Testis (tissue), 3 donors: Measurements from ENCODE around the gene CEP250. TPM values are rescaled to one million over a fixed set of nuclear protein-coding genes. Genes with fewer than 3 reads are reported as not detected.

Source experiments
- DNase-seq: peaks from one replicate; pipeline ENCODE4 v3.0.0-alpha.2; 2019
- H3K27ac ChIP-seq, 2 donors: fragments of 200-600 bp; sonication (generic); one replicate each; pipeline ENCODE4 v1.5.1; 2019
- H3K27me3 ChIP-seq: fragments of 200-600 bp; sonication (generic); one replicate; pipeline ENCODE4 v1.5.1; 2019
- H3K36me3 ChIP-seq: fragments of 200-600 bp; sonication (generic); one replicate; pipeline ENCODE4 v1.5.1; 2017; ENCODE audit warnings: low read depth; ENCODE audit errors: missing control alignments
- H3K4me1 ChIP-seq: fragments of 200-600 bp; sonication (generic); one replicate; pipeline ENCODE4 v1.5.1; 2019
- H3K4me3 ChIP-seq, 2 donors: fragments of 200-600 bp; sonication (generic); one replicate each; pipeline ENCODE4 v1.5.1; 2017 to 2019
- H3K9me3 ChIP-seq: fragments of 200-600 bp; sonication (generic); one replicate; pipeline ENCODE4 v1.5.1; 2017
- CTCF ChIP-seq, 3 experiments: fragments of 450-650 bp in 2 of 3; fragments of 200-600 bp in 1 of 3; sonication (generic) in 1 of 3; IDR thresholded peaks; one replicate each; pipeline ENCODE4 v1.5.1; 2016 to 2019; ENCODE audit warnings: antibody characterized with exemption in 3 of 3, mild to moderate bottlenecking in 2 of 3, moderate library complexity in 1 of 3
- POLR2A ChIP-seq: fragments of 450-650 bp; IDR thresholded peaks from one replicate; pipeline ENCODE4 v1.6.1; 2017; ENCODE audit warnings: antibody characterized with exemption, mild to moderate bottlenecking, moderate library complexity
- WGBS, 2 donors: methylation state at CpG; one replicate each; pipeline ENCODE4 v1.1.5; 2018; 5-methylcytosine and 5-hydroxymethylcytosine counted together
- intact Hi-C: fragments of 100-400 bp; cut with DNase I; formaldehyde crosslinking; loops from one replicate; pipeline ENCODE4 v1.15.1; 2023; ENCODE audit warnings: low total_unique reads
- polyA plus RNA-seq: library from polyadenylated mRNA; stranded (reverse); fragments of 350-450 nt; fragmentation: Illumina TruSeq; extraction: RNeasy Lipid Tissue Mini Kit (QIAGEN cat#74804); gene quantifications from one replicate; pipeline ENCODE4 v1.2.3, GENCODE V29; 2014; ENCODE audit warnings: low read depth, low replicate concordance; ENCODE audit not compliant: insufficient read depth
- total RNA-seq, 2 donors: library from RNA; depleted of rRNA; stranded (reverse); fragments of >200 nt; gene quantifications; one replicate each; pipeline ENCODE4 v1.2.3, GENCODE V29; 2016

Gene CEP250
- total and polyA plus RNA-seq, 3 donors from 2014 or later = 41.2 to 68.6 (median 54.5) TPM

DNA sequence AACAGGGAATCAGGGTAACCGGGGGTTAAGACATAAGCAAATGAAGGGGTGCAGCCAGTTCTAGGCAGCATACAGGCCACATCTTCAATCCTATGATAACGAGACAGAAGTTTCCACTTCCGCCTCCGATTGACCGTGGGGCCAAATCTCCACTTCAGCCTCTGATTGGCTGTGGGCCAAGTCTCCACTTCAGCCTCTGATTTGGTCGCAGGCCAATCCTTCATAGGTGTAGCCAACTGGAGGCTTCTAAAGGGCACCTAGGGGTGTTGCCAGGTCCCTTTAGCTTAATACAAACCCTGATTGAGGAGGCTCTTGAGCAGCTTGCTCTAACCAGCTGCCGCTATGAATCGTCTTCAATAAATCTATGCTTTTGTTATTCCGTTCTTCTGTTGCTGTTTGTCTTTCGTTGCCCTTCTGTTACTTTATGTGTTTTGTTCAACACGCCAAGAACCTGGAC, 84.4 kb downstream of the CEP250 start:
- intact Hi-C loops = no loop called here
- WGBS, 2 donors = 40 to 43% methylated on average over 10 to 11 of the region's 11 CpGs
- Histone ChIP-seq H3K4me1 (peaks cover 12% of the 10 kb centered on the region), H3K27ac (no peak overlapping the region), H3K36me3 (no peaks in the 10 kb centered on the region), H3K27me3 (no peaks in the 10 kb centered on the region), H3K9me3 (no peaks in the 10 kb centered on the region), H3K4me3 (no peak overlapping the region)
- TF ChIP-seq CTCF (IDR thresholded peaks at IDR 0.05) = no peak
- no peak for TF ChIP-seq POLR2A
- peak; percentile 75 for DNase-seq

GRCh38 chr20:35541118-35541782, 85.9 kb downstream of the CEP250 start:
- no peaks in the 10 kb centered on the region for H3K27me3 ChIP-seq
- no peaks in the 10 kb centered on the region for H3K36me3 ChIP-seq
- no peak for TF ChIP-seq POLR2A
- no peak for TF ChIP-seq CTCF (IDR thresholded peaks at IDR 0.05)
- H3K9me3 ChIP-seq = no peaks in the 10 kb centered on the region
- peaks cover 12% of the 10 kb centered on the region for H3K4me1 ChIP-seq
- no peak for DNase-seq
- intact Hi-C loops = no loop called here
- WGBS, 2 donors = 22 to 26% methylated on average over 12 to 13 of the region's 13 CpGs
- peak overlapping the region; percentile 75 to 80 for H3K4me3 ChIP-seq
- H3K27ac ChIP-seq = no peak overlapping the region

GRCh38 chr20:35541783-35542662, 86.6 kb downstream of the CEP250 start, which contains the start of gene ERGIC3:
Gene ERGIC3, plus strand, starts transcription at chr20:35542078. Its CDS starts 20 bp downstream, at chr20:35542098.
- Histone ChIP-seq H3K9me3 (no peaks in the 10 kb centered on the region), H3K36me3 (no peaks in the 10 kb centered on the region), H3K27ac (peak within 1 kb of the TSS; percentile 35 to 65), H3K4me3 (peak within 1 kb of the TSS; percentile 75 to 80), H3K4me1 (peaks cover 12% of the 10 kb centered on the region), H3K27me3 (no peaks in the 10 kb centered on the region)
- TF ChIP-seq POLR2A (no peak), CTCF (IDR thresholded peaks at IDR 0.05) (no peak)
- intact Hi-C loops = no loop called here
- WGBS, 2 donors = 3 to 4% methylated on average over 21 to 55 of the region's 57 CpGs
- DNase-seq = peak; percentile 98

- H3K4me3 ChIP-seq = no peak overlapping the region
- intact Hi-C loops = no loop called here
- H3K36me3 ChIP-seq = no peaks in the 10 kb centered on the region
These were observed 87.6 kb downstream of the CEP250 start for GRCh38 chr20:35542990-35543389.

More at GRCh38 chr20:35542990-35543389, 87.6 kb downstream of the CEP250 start:
- TF ChIP-seq POLR2A = no peak
- TF ChIP-seq CTCF (IDR thresholded peaks at IDR 0.05) = no peak
- Histone ChIP-seq H3K27me3 (no peaks in the 10 kb centered on the region), H3K9me3 (no peaks in the 10 kb centered on the region), H3K4me1 (peaks cover 12% of the 10 kb centered on the region), H3K27ac (no peak overlapping the region)
- WGBS, 2 donors = 85 to 87% methylated on average over 1 of the region's 1 CpG
- no peak for DNase-seq
